Endothelial cell of umbilical vein (primary cell): Measurements from ENCODE around the gene NEDD4. TPM values are rescaled to one million over a fixed set of nuclear protein-coding genes. Genes with fewer than 3 reads are reported as not detected.

ENCODE experiments used
- BruUV-seq: library from RNA; stranded (reverse); fragments of 400-500 nt; replicated peaks from 2 replicates; lab custom pipeline; 2021; lab: Mats Ljungman, UMichigan
- CTCF ChIA-PET: fragments of 300-600, 350-600 bp; sonication (Branson Sonifier 250); formaldehyde crosslinking; loops from one replicate; lab custom pipeline; 2021; ENCODE audit warnings: antibody characterized with exemption, inconsistent platforms; lab: Charles Lee
- POLR2A ChIA-PET: fragments of 300-600, 350-600 bp; sonication (Branson Sonifier 250); formaldehyde crosslinking; loops from one replicate; lab custom pipeline; 2021; ENCODE audit warnings: antibody characterized with exemption, inconsistent platforms; lab: Charles Lee
- DNase-seq: peaks from one replicate; pipeline ENCODE4 v3.0.0-alpha.2; 2011; ENCODE audit warnings: low read depth, low spot score
- FAIRE-seq: peaks from 2 replicates; lab custom pipeline; 2011; peaks lifted over from hg19 to GRCh38; lab: Jason Lieb, UNC
- H2AFZ ChIP-seq: 2 replicates; pipeline ENCODE4 v1.6.0; 2012; ENCODE audit warnings: low read depth, low read length, control low read depth, inconsistent platforms
- H3K27ac ChIP-seq: 2 replicates; pipeline ENCODE4 v1.5.1; 2011; ENCODE audit warnings: low read depth, mild to moderate bottlenecking, control low read depth, low read length, moderate library complexity; ENCODE audit not compliant: insufficient read depth
- H3K27me3 ChIP-seq, 2 experiments: 2 replicates each; pipeline versions ENCODE4 v1.6.0 to v1.6.1; 2011; ENCODE audit warnings: low read length in 2 of 2, mixed read lengths in 1 of 2; ENCODE audit not compliant: control insufficient read depth in 2 of 2, insufficient read depth in 2 of 2
- H3K36me3 ChIP-seq, 2 experiments: 2 replicates in 1 of 2; 3 replicates in 1 of 2; pipeline ENCODE4 v1.5.1; 2011; ENCODE audit warnings: low read length in 2 of 2, mild to moderate bottlenecking in 1 of 2, moderate library complexity in 1 of 2; ENCODE audit not compliant: control insufficient read depth in 2 of 2, insufficient read depth in 2 of 2; ENCODE audit errors: extremely low read depth in 1 of 2
- H3K4me1 ChIP-seq: 3 replicates; pipeline ENCODE4 v1.5.1; 2011; ENCODE audit warnings: mild to moderate bottlenecking, low read length; ENCODE audit not compliant: control insufficient read depth, insufficient read depth; ENCODE audit errors: extremely low read depth
- H3K4me2 ChIP-seq: 2 replicates; pipeline ENCODE4 v1.6.1; 2011; ENCODE audit warnings: low read length, control low read depth, mixed read lengths; ENCODE audit not compliant: insufficient read depth
- H3K4me3 ChIP-seq, 3 experiments: fragments of 200-600 bp in 1 of 3; sonication (generic), shearing (Covaris generic) in 1 of 3; replicated peaks in 1 of 3; 2 replicates each; pipeline ENCODE4 v1.5.1; 2011 to 2016; ENCODE audit warnings: control low read depth in 3 of 3, low read length in 3 of 3, mild to moderate bottlenecking in 2 of 3, inconsistent platforms in 1 of 3, low read depth in 1 of 3, moderate library complexity in 1 of 3; ENCODE audit not compliant: insufficient read depth in 1 of 3
- H3K79me2 ChIP-seq: 2 replicates; pipeline ENCODE4 v1.6.0; 2012; ENCODE audit warnings: low read length, inconsistent platforms; ENCODE audit not compliant: control insufficient read depth, insufficient read depth
- H3K9ac ChIP-seq: replicated peaks from 2 replicates; pipeline ENCODE3; 2011; ENCODE audit warnings: low read length, control low read depth; ENCODE audit not compliant: insufficient read depth; ENCODE audit errors: extremely low read depth
- H3K9me1 ChIP-seq: replicated peaks from 3 replicates; pipeline ENCODE4 v1.6.0; 2011; ENCODE audit warnings: mild to moderate bottlenecking, low read length; ENCODE audit not compliant: control insufficient read depth, insufficient read depth; ENCODE audit errors: extremely low read depth
- H3K9me3 ChIP-seq: replicated peaks from 2 replicates; pipeline ENCODE4 v1.5.1; 2012; ENCODE audit warnings: low read length, inconsistent platforms; ENCODE audit not compliant: control insufficient read depth, insufficient read depth
- H4K20me1 ChIP-seq: replicated peaks from 2 replicates; pipeline ENCODE3; 2011; ENCODE audit warnings: mild to moderate bottlenecking, low read length; ENCODE audit not compliant: control insufficient read depth, insufficient read depth; ENCODE audit errors: extremely low read depth
- EZH2 ChIP-seq: IDR thresholded peaks from 2 replicates; pipeline ENCODE4 v1.6.1; 2012; ENCODE audit warnings: borderline replicate concordance, low read depth, mild to moderate bottlenecking, moderate library complexity, low read length, inconsistent platforms; ENCODE audit not compliant: severe bottlenecking
- FOS ChIP-seq: IDR thresholded peaks from 2 replicates; pipeline ENCODE4 v1.6.1; 2011; ENCODE audit warnings: mild to moderate bottlenecking, low read length, moderate library complexity, borderline replicate concordance; ENCODE audit not compliant: insufficient read depth
- GATA2 ChIP-seq: IDR thresholded peaks from 2 replicates; pipeline ENCODE4 v1.7.0; 2011; ENCODE audit warnings: low read depth, mild to moderate bottlenecking, moderate library complexity, mixed read lengths, low read length; ENCODE audit not compliant: insufficient read length, insufficient read depth
- JUN ChIP-seq: IDR thresholded peaks from 2 replicates; pipeline ENCODE4 v1.6.1; 2011; ENCODE audit warnings: borderline replicate concordance, low read depth; ENCODE audit not compliant: insufficient read length, insufficient read depth
- MYC ChIP-seq: IDR thresholded peaks from one replicate; pipeline ENCODE4 v1.6.1; 2011; ENCODE audit warnings: mild to moderate bottlenecking, low read depth, low read length
- POLR2A ChIP-seq: IDR thresholded peaks from 2 replicates; pipeline ENCODE4 v1.6.1; 2012; ENCODE audit warnings: low read depth, mild to moderate bottlenecking, control low read depth, low read length
- POLR2AphosphoS5 ChIP-seq: IDR thresholded peaks from 2 replicates; pipeline ENCODE4 v1.6.1; 2012; ENCODE audit warnings: low read depth, mild to moderate bottlenecking, control low read depth, low read length, moderate library complexity; ENCODE audit not compliant: insufficient read depth
- dilution Hi-C: fragments of 300-500 bp; cut with MboI; formaldehyde crosslinking; loops from one replicate; pipeline ENCODE4 v1.15.0; 2019; ENCODE audit warnings: low sequenced_read_pairs; ENCODE audit not compliant: extremely low pct_ligation_motif_present
- intact Hi-C: fragments of 100-400 bp; cut with micrococcal nuclease; formaldehyde crosslinking; loops from one replicate; pipeline ENCODE4 v1.10.0; 2022
- polyA plus RNA-seq, 4 experiments: library from polyadenylated mRNA; depleted of rRNA in 3 of 4; stranded (reverse) in 3 of 4; unstranded in 1 of 4; fragments of >200 nt; gene quantifications; 2 replicates each; pipeline versions ENCODE4 v1.2.1 to v1.2.3, GENCODE V29; 2011 to 2012; ENCODE audit warnings: missing spikeins in 1 of 4
- total RNA-seq: library from RNA; stranded (reverse); gene quantifications from 2 replicates; pipeline ENCODE4 v1.2.3, GENCODE V29; 2021
- TF ChIP-seq, protein P1 (sequence below): IDR thresholded peaks from 2 replicates; pipeline ENCODE4 v1.6.1; 2011; ENCODE audit not compliant: insufficient read depth, insufficient read length
- TF ChIP-seq, protein P2 (sequence below), 2 donors: IDR thresholded peaks; 1 replicate in 1 of 2; 2 replicates in 1 of 2; pipeline ENCODE4 v1.5.1; 2011; ENCODE audit warnings: low read length in 2 of 2, mild to moderate bottlenecking in 2 of 2, moderate library complexity in 2 of 2, control low read depth in 1 of 2, inconsistent platforms in 1 of 2, low read depth in 1 of 2; ENCODE audit not compliant: insufficient read depth in 1 of 2; ENCODE audit errors: extremely low read depth in 1 of 2

The NEDD4 gene
- total and polyA plus RNA-seq, 2 donors (not counting 3 experiments of a cell fraction or from before 2014, with no cell fraction given) = 9.2 to 39.0 TPM

DNA sequence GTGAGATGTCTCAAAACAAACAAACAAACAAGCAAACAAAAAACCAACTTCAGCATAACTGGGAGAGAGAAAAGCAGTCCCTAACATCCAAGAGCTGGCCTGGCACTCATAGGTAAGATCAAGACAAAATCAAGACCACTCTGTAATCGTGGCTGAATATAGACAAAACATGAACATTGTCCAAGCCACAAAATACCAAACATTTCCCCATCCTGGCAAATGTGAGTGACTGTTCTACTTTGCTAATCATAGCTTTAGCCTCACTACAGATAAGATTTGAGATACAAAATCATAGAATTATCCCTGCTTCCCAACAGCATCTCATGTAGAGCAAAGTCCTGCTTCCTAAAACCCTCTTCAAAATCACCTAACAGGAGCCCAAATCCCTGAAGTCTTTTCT lies 133.7 kb downstream of the NEDD4 start:
- Histone ChIP-seq H4K20me1 (no peaks in the 10 kb centered on the region), H3K27me3 (no peaks in the 10 kb centered on the region), H3K4me2 (no peak overlapping the region), H3K4me1 (peaks cover 11% of the 10 kb centered on the region), H3K9me1 (no peaks in the 10 kb centered on the region), H3K4me3 (no peak overlapping the region), H3K79me2 (no peaks in the 10 kb centered on the region), H3K36me3 (peaks cover 4 to 7% of the 10 kb centered on the region in 2 experiments), H2AFZ (no peak overlapping the region), H3K27ac (no peak overlapping the region), H3K9me3 (no peaks in the 10 kb centered on the region), H3K9ac (no peak overlapping the region)
- FAIRE-seq (no peak), DNase-seq (no peak)
- no TSS peak for BruUV-seq
- CTCF ChIA-PET = no interaction called here
- POLR2A ChIA-PET = no interaction called here
- TF ChIP-seq EZH2 (no peak), FOS (no peak), JUN (no peak), POLR2A (no peak), MYC (no peak), GATA2 (no peak), POLR2AphosphoS5 (no peak)
- TF ChIP-seq, protein P1, sequence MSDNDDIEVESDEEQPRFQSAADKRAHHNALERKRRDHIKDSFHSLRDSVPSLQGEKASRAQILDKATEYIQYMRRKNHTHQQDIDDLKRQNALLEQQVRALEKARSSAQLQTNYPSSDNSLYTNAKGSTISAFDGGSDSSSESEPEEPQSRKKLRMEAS = no peak
- TF ChIP-seq, protein P2, sequence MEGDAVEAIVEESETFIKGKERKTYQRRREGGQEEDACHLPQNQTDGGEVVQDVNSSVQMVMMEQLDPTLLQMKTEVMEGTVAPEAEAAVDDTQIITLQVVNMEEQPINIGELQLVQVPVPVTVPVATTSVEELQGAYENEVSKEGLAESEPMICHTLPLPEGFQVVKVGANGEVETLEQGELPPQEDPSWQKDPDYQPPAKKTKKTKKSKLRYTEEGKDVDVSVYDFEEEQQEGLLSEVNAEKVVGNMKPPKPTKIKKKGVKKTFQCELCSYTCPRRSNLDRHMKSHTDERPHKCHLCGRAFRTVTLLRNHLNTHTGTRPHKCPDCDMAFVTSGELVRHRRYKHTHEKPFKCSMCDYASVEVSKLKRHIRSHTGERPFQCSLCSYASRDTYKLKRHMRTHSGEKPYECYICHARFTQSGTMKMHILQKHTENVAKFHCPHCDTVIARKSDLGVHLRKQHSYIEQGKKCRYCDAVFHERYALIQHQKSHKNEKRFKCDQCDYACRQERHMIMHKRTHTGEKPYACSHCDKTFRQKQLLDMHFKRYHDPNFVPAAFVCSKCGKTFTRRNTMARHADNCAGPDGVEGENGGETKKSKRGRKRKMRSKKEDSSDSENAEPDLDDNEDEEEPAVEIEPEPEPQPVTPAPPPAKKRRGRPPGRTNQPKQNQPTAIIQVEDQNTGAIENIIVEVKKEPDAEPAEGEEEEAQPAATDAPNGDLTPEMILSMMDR (IDR thresholded peaks at IDR 0.05; ENCODE audit: extremely low read depth in 1 of 2, insufficient read depth in 1 of 2, low read depth in 1 of 2, low read length in 2 of 2) = no peak
- intact Hi-C loops (no loop called here), dilution Hi-C loops (no loop called here)
